Lung (tissue), 12 donors: ENCODE results near the gene IKBKE. TPM values are rescaled to one million over a fixed set of nuclear protein-coding genes. Genes with fewer than 3 reads are reported as not detected.
"Not testable (repeated sequence)": the region's sequence is repeated elsewhere in the genome, so short reads cannot be mapped to it uniquely, and the experiment has no call there.

Experiments
- ATAC-seq: fragments of 200-7000 bp; cut with Tn5 transposase; one replicate; pipeline ENCODE4 v1.9.1; 2020; ENCODE audit warnings: moderate number of reproducible peaks; ENCODE audit not compliant: insufficient read depth, low FRiP score
- DNase-seq, 3 donors: peaks; one replicate each; pipeline ENCODE4 v3.0.0-alpha.2; 2013 to 2017
- H3K27ac ChIP-seq, 2 donors: one replicate each; pipeline ENCODE4 v1.5.1; 2013; ENCODE audit warnings: mild to moderate bottlenecking in 2 of 2, moderate library complexity in 2 of 2, control low read depth in 1 of 2, inconsistent platforms in 1 of 2, low read depth in 1 of 2, low read length in 1 of 2
- H3K27me3 ChIP-seq, 3 donors: one replicate each; pipeline ENCODE4 v1.5.1; 2013; ENCODE audit warnings: low read length in 2 of 3; ENCODE audit not compliant: control insufficient read depth in 3 of 3, insufficient read depth in 3 of 3
- H3K36me3 ChIP-seq, 4 donors: one replicate each; pipeline ENCODE4 v1.5.1; 2013; ENCODE audit warnings: low read length in 4 of 4, mild to moderate bottlenecking in 1 of 4, moderate library complexity in 1 of 4; ENCODE audit not compliant: control insufficient read depth in 4 of 4, insufficient read depth in 4 of 4
- H3K4me1 ChIP-seq, 5 donors: one replicate each; pipeline ENCODE4 v1.5.1; 2013; ENCODE audit warnings: low read length in 5 of 5, mild to moderate bottlenecking in 2 of 5, moderate library complexity in 1 of 5; ENCODE audit not compliant: control insufficient read depth in 5 of 5, insufficient read depth in 5 of 5
- H3K4me3 ChIP-seq: one replicate; pipeline ENCODE4 v1.5.1; 2013; ENCODE audit warnings: mild to moderate bottlenecking, control low read depth, moderate library complexity
- H3K9ac ChIP-seq, 2 donors: one replicate each; pipeline ENCODE4 v1.5.1; 2013; ENCODE audit warnings: low read length in 2 of 2, control low read depth in 1 of 2; ENCODE audit not compliant: insufficient read depth in 1 of 2
- H3K9me3 ChIP-seq, 4 donors: one replicate each; pipeline ENCODE4 v1.5.1; 2013; ENCODE audit warnings: low read length in 3 of 4, mild to moderate bottlenecking in 1 of 4, moderate library complexity in 1 of 4; ENCODE audit not compliant: control insufficient read depth in 4 of 4, insufficient read depth in 3 of 4
- WGBS, 2 donors: extraction: QIAGEN DNeasy Blood & Tissue Kit; methylation state at CpG; one replicate each; pipeline ENCODE4 v1.1.7; 2013; 5-methylcytosine and 5-hydroxymethylcytosine counted together
- polyA plus RNA-seq, 2 donors: library from polyadenylated mRNA; stranded (reverse); fragments of 200-250 nt; gene quantifications; one replicate each; pipeline ENCODE4 v1.2.1, GENCODE V29; 2013
- total RNA-seq, 2 donors: library from RNA; depleted of rRNA in 1 of 2; stranded (reverse); fragments of >200 nt in 1 of 2; gene quantifications; one replicate each; pipeline ENCODE4 v1.2.1, GENCODE V29; 2014 to 2021
- TF ChIP-seq, protein P1 (sequence below): IDR thresholded peaks from 2 replicates; pipeline ENCODE4 v1.5.1; 2012; ENCODE audit warnings: mild to moderate bottlenecking; ENCODE audit errors: control extremely low read depth, extremely low read depth
- donor health status: control.
- donor health status: control.
- donor health status: Bipolar disorder and iron deficiency.
- donor health status: healthy.
- donor health status: DM: yes; HTN: yes; CAD: no.

IKBKE gene
- total and polyA plus RNA-seq, 4 donors = 6.1 to 17.1 (median 11.7) TPM

GRCh38 chr1:206482611-206483010, 12.3 kb downstream of the IKBKE start:
- Histone ChIP-seq H3K27me3 (no peaks in the 10 kb centered on the region), H3K36me3 (peaks cover 0 to 5% (median 1%) of the 10 kb centered on the region in 4 donors), H3K9ac (no peak overlapping the region), H3K4me1 (no peaks in the 10 kb centered on the region), H3K27ac (no peak overlapping the region), H3K9me3 (no peaks in the 10 kb centered on the region), H3K4me3 (no peak overlapping the region)
- no peak for ATAC-seq
- TF ChIP-seq, protein P1, sequence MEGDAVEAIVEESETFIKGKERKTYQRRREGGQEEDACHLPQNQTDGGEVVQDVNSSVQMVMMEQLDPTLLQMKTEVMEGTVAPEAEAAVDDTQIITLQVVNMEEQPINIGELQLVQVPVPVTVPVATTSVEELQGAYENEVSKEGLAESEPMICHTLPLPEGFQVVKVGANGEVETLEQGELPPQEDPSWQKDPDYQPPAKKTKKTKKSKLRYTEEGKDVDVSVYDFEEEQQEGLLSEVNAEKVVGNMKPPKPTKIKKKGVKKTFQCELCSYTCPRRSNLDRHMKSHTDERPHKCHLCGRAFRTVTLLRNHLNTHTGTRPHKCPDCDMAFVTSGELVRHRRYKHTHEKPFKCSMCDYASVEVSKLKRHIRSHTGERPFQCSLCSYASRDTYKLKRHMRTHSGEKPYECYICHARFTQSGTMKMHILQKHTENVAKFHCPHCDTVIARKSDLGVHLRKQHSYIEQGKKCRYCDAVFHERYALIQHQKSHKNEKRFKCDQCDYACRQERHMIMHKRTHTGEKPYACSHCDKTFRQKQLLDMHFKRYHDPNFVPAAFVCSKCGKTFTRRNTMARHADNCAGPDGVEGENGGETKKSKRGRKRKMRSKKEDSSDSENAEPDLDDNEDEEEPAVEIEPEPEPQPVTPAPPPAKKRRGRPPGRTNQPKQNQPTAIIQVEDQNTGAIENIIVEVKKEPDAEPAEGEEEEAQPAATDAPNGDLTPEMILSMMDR = no peak
- DNase-seq = no peak
- 81 to 94% methylated on average over 2 of the region's 2 CpGs for WGBS, 2 donors

- H3K9me3 ChIP-seq, H3K9ac ChIP-seq, ATAC-seq, H3K27ac ChIP-seq, H3K4me3 ChIP-seq, DNase-seq, H3K36me3 ChIP-seq, H3K27me3 ChIP-seq, H3K4me1 ChIP-seq: not testable (repeated sequence)
- 93 to 94% methylated on average over 1 of the region's 1 CpG for WGBS, 2 donors
These were observed 13.6 kb downstream of the IKBKE start for GRCh38 chr1:206483864-206484263.

- no peaks in the 10 kb centered on the region for H3K27me3 ChIP-seq
- H3K27ac ChIP-seq = no peak overlapping the region
- no peaks in the 10 kb centered on the region for H3K9me3 ChIP-seq
- H3K4me1 ChIP-seq = no peaks in the 10 kb centered on the region
- peaks cover 0 to 3% (median 1%) of the 10 kb centered on the region in 4 donors for H3K36me3 ChIP-seq
- no peak overlapping the region for H3K4me3 ChIP-seq
- DNase-seq (no peak), ATAC-seq (no peak)
- WGBS, 2 donors = 95 to 98% methylated on average over 10 of the region's 10 CpGs
- H3K9ac ChIP-seq = no peak overlapping the region
- TF ChIP-seq, protein P1 = no peak
These were observed 14.6 kb downstream of the IKBKE start for GRCh38 chr1:206484901-206485300.

DNA sequence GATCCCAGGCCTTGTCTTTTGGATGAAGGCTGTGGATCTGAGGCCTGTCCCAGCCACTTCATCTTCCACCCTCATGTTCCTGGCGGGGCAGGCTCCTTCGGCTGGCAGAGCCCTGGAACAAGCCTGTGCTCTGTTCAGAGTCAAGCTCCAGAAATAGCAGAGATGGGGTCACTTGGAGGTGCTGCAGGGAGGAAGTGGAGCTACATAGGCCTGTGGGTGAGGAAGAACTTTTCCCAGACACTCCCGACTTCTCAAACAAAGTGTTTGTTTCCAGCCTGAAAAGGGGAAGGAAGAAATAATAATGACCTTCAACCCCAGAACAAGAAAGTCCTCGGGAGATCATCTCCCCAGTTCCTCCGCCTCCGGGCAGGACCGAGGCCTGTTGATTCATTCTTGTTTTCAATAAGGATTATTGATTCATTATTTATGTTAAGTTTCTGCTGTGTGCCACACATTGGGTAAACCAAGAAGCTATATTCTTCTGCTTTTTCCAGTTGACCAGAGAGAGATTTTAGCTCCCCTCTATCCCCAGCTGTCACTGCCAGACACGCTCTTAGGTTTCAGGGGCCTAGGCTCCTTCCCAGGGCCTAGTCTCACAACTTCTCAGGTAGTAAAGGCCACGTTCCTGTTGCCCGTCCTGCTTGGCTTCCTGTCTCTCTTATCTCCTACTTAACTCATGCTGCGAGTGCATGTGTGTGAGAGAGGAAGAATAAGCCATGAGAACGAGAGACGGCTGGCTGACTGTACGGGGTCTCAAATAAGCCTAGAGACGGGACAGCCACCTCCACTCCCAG, 16.9 kb downstream of the IKBKE start:
- peaks cover 0 to 9% (median 3%) of the 10 kb centered on the region in 4 donors for H3K36me3 ChIP-seq
- no peak overlapping the region for H3K4me3 ChIP-seq
- TF ChIP-seq, protein P1 = no peak
- whole genome bisulfite sequencing, 2 donors = 66 to 67% methylated on average over 15 of the region's 15 CpGs
- no peak overlapping the region for H3K9ac ChIP-seq
- no peaks in the 10 kb centered on the region for H3K9me3 ChIP-seq
- no peak for DNase-seq
- peak; percentile 19 for ATAC-seq
- peaks cover 0 to 5% (median 0%) of the 10 kb centered on the region in 5 donors for H3K4me1 ChIP-seq
- no peaks in the 10 kb centered on the region for H3K27me3 ChIP-seq
- no peak overlapping the region for H3K27ac ChIP-seq
